Measurements from ENCODE around the gene CALCB.

- TF ChIP-seq EP300 (IDR thresholded peaks at IDR 0.05; ENCODE audit: borderline replicate concordance in 1 of 2, low read depth in 2 of 2, low read length in 2 of 2) = no peak
- no peak for TF ChIP-seq TAF1 (IDR thresholded peaks at IDR 0.05; ENCODE audit: low read depth, low read length)
- TF ChIP-seq CREB1 (IDR thresholded peaks at IDR 0.05) = no peak
- no peak for TF ChIP-seq MAX (IDR thresholded peaks at IDR 0.05)
- TF ChIP-seq SIN3A (conservative IDR thresholded peaks at IDR 0.05 in 1 of 2, IDR thresholded peaks at IDR 0.05 in 1 of 2; ENCODE audit: low read depth in 1 of 2, low read length in 2 of 2) = no peak
- TF ChIP-seq NANOG (IDR thresholded peaks at IDR 0.05; ENCODE audit: insufficient read depth, low read depth, low read length, poor library complexity, severe bottlenecking) = no peak
These were observed 27.8 kb downstream of the CALCB start for GRCh38 chr11:15101072-15101709.
